Stimulated activated CD4-positive, alpha-beta T cell treated with anti-CD3 and anti-CD28 coated beads, TNF-alpha, amount 100 ng/mL, for 1 hour (primary cell): ENCODE measurements around the gene EZH2.

ENCODE experiments used
- DNase-seq, 3 donors: peaks; one replicate each; pipeline ENCODE4 v3.0.0-alpha.2; 2020; ENCODE audit warnings: low read depth in 3 of 3, low spot score in 1 of 3

The EZH2 gene

DNA sequence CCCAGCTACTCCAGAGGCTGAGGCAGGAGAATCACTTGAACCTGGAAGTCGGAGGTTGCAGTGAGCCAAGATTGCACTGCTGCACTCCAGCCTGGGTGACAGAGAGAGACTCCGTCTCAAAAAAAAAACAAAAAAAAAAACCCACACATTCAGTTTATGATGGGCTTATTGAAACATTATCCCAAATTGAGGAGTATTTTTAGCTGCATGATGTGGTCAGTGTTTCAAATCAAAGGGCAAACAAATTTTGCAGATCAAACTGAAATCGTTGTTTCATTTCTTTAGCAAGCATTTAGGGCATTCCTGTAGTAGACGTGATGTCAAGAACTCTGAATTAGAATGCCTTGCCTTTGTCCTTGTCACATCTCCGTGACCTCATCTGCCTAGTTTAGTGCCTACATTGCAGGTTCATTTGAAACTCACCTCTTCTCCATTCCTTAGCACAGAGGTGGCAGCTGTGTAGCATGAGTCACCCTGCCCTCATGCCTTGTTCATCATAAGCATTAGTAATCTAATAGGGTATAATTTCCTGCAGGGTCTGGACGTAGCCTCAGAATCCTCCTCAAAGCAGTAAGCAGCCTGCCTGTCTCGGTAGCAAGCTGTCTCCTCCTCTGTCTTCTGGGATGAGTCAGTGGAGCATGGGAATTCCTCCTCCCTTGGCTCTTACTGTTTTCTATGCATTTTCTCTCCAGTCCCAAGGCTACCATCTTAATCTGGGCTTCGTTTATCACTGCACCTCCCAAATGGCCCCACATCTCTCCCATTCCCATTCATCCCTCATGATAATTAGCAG, 111.6 kb downstream of the EZH2 start:
- DNase-seq = peak in 1 of 3 donors; percentile 4

DNA sequence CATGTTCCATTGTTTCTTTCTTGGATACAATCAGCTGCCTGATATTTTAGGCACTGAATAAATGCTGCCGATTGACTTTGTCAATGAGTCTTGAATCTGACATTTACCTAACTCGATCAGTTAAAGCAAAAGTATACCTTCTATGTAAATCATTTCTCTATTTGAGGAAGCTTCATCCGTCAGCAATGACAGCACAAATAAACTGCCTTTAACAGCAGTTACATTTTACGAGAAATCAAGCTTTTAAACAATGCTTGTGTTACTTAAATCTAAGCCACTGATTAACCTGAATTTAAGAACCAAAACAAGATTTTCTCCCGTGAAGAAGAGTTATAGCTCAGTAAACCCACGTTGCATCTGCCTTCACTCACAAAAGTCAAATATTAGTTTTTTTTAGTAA, 114.1 kb downstream of the EZH2 start:
- no peak for DNase-seq

- no peak for DNase-seq
Measured at GRCh38 chr7:148763622-148764021, 120.5 kb downstream of the EZH2 start.

GRCh38 chr7:148761499-148762278, 122.4 kb downstream of the EZH2 start:
- no peak for DNase-seq
